ENCODE results near the gene WFIKKN2. TPM values are rescaled to one million over a fixed set of nuclear protein-coding genes. Genes with fewer than 3 reads are reported as not detected.

The WFIKKN2 gene
- total and polyA plus RNA-seq, 10 of the 15 experiments (the other 5 are each of a cell fraction or from before 2014, with no cell fraction given) = 0.06 TPM; not detected in 9

DNA sequence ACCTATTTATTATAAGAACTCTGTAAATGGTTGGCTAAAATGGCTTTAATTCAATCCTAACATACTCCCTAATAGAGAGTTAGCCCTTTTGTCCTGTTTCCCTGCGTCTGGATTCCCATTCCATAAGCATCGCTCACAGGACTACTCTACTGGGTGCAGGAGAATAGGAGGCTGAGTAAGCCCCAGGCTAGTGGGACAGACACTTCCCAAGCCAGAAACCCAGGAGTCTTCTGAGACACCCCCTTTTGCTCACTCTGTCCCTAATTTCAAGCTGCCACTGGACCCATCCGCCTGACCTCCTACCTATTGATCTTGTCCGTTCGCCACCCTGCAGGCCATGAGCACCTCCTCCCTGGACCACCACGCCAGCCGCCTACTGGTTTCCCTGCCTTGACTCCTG, 47.5 kb downstream of the WFIKKN2 start (continued):
- TF ChIP-seq, protein P1, sequence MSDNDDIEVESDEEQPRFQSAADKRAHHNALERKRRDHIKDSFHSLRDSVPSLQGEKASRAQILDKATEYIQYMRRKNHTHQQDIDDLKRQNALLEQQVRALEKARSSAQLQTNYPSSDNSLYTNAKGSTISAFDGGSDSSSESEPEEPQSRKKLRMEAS (IDR thresholded peaks at IDR 0.05; ENCODE audit: low read depth, low read length) = no peak
- TF ChIP-seq BCL11A (IDR thresholded peaks at IDR 0.05; ENCODE audit: low read depth, low read length) (no peak), CREB1 (IDR thresholded peaks at IDR 0.05; ENCODE audit: low read depth) (no peak), TCF3 (IDR thresholded peaks at IDR 0.05; ENCODE audit: borderline replicate concordance, insufficient read depth, low read depth, low read length) (no peak)
- TF ChIP-seq, protein P2, sequence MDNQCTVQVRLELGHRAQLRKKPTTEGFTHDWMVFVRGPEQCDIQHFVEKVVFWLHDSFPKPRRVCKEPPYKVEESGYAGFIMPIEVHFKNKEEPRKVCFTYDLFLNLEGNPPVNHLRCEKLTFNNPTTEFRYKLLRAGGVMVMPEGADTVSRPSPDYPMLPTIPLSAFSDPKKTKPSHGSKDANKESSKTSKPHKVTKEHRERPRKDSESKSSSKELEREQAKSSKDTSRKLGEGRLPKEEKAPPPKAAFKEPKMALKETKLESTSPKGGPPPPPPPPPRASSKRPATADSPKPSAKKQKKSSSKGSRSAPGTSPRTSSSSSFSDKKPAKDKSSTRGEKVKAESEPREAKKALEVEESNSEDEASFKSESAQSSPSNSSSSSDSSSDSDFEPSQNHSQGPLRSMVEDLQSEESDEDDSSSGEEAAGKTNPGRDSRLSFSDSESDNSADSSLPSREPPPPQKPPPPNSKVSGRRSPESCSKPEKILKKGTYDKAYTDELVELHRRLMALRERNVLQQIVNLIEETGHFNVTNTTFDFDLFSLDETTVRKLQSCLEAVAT (IDR thresholded peaks at IDR 0.05) = no peak
- TF ChIP-seq, protein P3, sequence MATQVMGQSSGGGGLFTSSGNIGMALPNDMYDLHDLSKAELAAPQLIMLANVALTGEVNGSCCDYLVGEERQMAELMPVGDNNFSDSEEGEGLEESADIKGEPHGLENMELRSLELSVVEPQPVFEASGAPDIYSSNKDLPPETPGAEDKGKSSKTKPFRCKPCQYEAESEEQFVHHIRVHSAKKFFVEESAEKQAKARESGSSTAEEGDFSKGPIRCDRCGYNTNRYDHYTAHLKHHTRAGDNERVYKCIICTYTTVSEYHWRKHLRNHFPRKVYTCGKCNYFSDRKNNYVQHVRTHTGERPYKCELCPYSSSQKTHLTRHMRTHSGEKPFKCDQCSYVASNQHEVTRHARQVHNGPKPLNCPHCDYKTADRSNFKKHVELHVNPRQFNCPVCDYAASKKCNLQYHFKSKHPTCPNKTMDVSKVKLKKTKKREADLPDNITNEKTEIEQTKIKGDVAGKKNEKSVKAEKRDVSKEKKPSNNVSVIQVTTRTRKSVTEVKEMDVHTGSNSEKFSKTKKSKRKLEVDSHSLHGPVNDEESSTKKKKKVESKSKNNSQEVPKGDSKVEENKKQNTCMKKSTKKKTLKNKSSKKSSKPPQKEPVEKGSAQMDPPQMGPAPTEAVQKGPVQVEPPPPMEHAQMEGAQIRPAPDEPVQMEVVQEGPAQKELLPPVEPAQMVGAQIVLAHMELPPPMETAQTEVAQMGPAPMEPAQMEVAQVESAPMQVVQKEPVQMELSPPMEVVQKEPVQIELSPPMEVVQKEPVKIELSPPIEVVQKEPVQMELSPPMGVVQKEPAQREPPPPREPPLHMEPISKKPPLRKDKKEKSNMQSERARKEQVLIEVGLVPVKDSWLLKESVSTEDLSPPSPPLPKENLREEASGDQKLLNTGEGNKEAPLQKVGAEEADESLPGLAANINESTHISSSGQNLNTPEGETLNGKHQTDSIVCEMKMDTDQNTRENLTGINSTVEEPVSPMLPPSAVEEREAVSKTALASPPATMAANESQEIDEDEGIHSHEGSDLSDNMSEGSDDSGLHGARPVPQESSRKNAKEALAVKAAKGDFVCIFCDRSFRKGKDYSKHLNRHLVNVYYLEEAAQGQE (IDR thresholded peaks at IDR 0.05; ENCODE audit: low read depth, low read length) = no peak

All from GM12878 (cell line).